Neural cell (in vitro differentiated cells): Measurements from ENCODE around the gene FBP1.

Source experiments
- CTCF ChIP-seq: fragments of 450-650 bp; IDR thresholded peaks from 2 replicates; pipeline ENCODE4 v1.5.1; 2014; ENCODE audit warnings: antibody characterized with exemption, mild to moderate bottlenecking, moderate library complexity; ENCODE audit not compliant: poor library complexity, severe bottlenecking
- EP300 ChIP-seq: fragments of 450-650 bp; conservative IDR thresholded peaks from 2 replicates; pipeline ENCODE4 v1.6.1; 2014; ENCODE audit warnings: antibody characterized with exemption, mild to moderate bottlenecking, moderate library complexity; ENCODE audit not compliant: poor library complexity, severe bottlenecking
- EZH2 ChIP-seq: fragments of 200-600, 300-800 bp; shearing (Covaris generic), sonication (generic); IDR thresholded peaks from 2 replicates; pipeline ENCODE4 v1.6.1; 2014; ENCODE audit warnings: antibody characterized with exemption, low read length, borderline replicate concordance, mild to moderate bottlenecking; ENCODE audit not compliant: insufficient read depth, poor library complexity, severe bottlenecking
- POLR2AphosphoS5 ChIP-seq: IDR thresholded peaks from 2 replicates; pipeline ENCODE4 v1.6.1; 2012
- TAF1 ChIP-seq: IDR thresholded peaks from 2 replicates; pipeline ENCODE4 v1.6.1; 2012; ENCODE audit warnings: low read depth

GRCh38 chr9:94576131-94576530, 63.2 kb downstream of the FBP1 start:
- TF ChIP-seq POLR2AphosphoS5 = no peak
- TF ChIP-seq CTCF = no peak
- no peak for TF ChIP-seq EZH2
- TF ChIP-seq TAF1 = no peak
- TF ChIP-seq EP300 = no peak
